Nucleus accumbens (tissue), 56 donors: ENCODE measurements around the gene PPARD.
A peak's percentile ranks its signal among the peaks of the same experiment; 100 is the strongest.

Experiments
- DNase-seq, 56 donors: peaks; one replicate each; lab custom pipeline; 2025; lab: John Stamatoyannopoulos, UW

PPARD gene

GRCh38 chr6:35461270-35461669 lies 118.9 kb downstream of the PPARD start:
- no peak for DNase-seq

GRCh38 chr6:35463292-35463691 lies 120.9 kb downstream of the PPARD start:
- DNase-seq = no peak

- no peak for DNase-seq
Observed at GRCh38 chr6:35465646-35466045, 123.3 kb downstream of the PPARD start.

GRCh38 chr6:35468181-35468979 lies 126.0 kb downstream of the PPARD start, which contains the start of gene RPL10A:
TSS of gene RPL10A (plus strand) at chr6:35468401. CDS start at chr6:35468435, 34 bp downstream.
- peak; percentile 42 to 98 (median 92) for DNase-seq

- peak in 16 of 56 donors; percentile 22 to 71 (median 60) for DNase-seq
Observed at GRCh38 chr6:35468980-35469750, 126.8 kb downstream of the PPARD start.

GRCh38 chr6:35469751-35470662 lies 127.6 kb downstream of the PPARD start:
- DNase-seq = no peak

GRCh38 chr6:35470663-35471120 lies 128.3 kb downstream of the PPARD start:
- no peak for DNase-seq

GRCh38 chr6:35471836-35472345 lies 129.5 kb downstream of the PPARD start:
- no peak for DNase-seq

GRCh38 chr6:35473075-35473849 lies 130.9 kb downstream of the PPARD start:
- no peak for DNase-seq

- no peak for DNase-seq
Observed at GRCh38 chr6:35473850-35474130, 131.4 kb downstream of the PPARD start.

GRCh38 chr6:35474131-35474941 lies 132.0 kb downstream of the PPARD start:
- DNase-seq = no peak

GRCh38 chr6:35474942-35475570 lies 132.7 kb downstream of the PPARD start:
- DNase-seq = no peak

- no peak for DNase-seq
Observed at GRCh38 chr6:35475573-35475972, 133.2 kb downstream of the PPARD start.

GRCh38 chr6:35476004-35476403 lies 133.6 kb downstream of the PPARD start:
- DNase-seq = no peak

GRCh38 chr6:35477028-35477427 lies 134.7 kb downstream of the PPARD start:
- no peak for DNase-seq
